ENCODE measurements around the gene RXYLT1. TPM values are rescaled to one million over a fixed set of nuclear protein-coding genes. Genes with fewer than 3 reads are reported as not detected.
"Not testable (repeated sequence)": the region's sequence is repeated elsewhere in the genome, so short reads cannot be mapped to it uniquely, and the experiment has no call there.

Gene RXYLT1
- total RNA-seq (ENCODE audit: low replicate concordance): 9.4 and 10.8 TPM in 2 replicates

GRCh38 chr12:63779498-63780481 is at the start of gene RXYLT1:
Gene RXYLT1, plus strand, starts transcription at chr12:63779909. Its CDS starts 52 bp downstream, at chr12:63779961.
- TF ChIP-seq CTCF (IDR thresholded peaks at IDR 0.05): no peak
- TF ChIP-seq EZH2phosphoT487 (IDR thresholded peaks at IDR 0.05): no peak
- no peak for TF ChIP-seq EZH2 (IDR thresholded peaks at IDR 0.05)
- H3K4me3 Mint-ChIP-seq: peak within 1 kb of the TSS; percentile 97
- H3K27me3 ChIP-seq: no peaks in the 10 kb centered on the region
- no peaks in the 10 kb centered on the region for H3K36me3 ChIP-seq
- H3K4me1 ChIP-seq: peaks cover 14% of the 10 kb centered on the region
- peak within 1 kb of the TSS; percentile 83 for H3K4me3 ChIP-seq
- peak within 1 kb of the TSS; percentile 85 for H3K4me2 ChIP-seq
- peak within 1 kb of the TSS; percentile 77 for H3K27ac ChIP-seq
- peak within 1 kb of the TSS; percentile 69 for H3K9ac ChIP-seq
- peak; percentile 89 for DNase-seq (ENCODE audit: low spot score)
- H3K9me3 ChIP-seq (ENCODE audit: low read depth): no peaks in the 10 kb centered on the region
- H3K27me3 Mint-ChIP-seq (ENCODE audit: insufficient read depth, low read depth): peaks cover 3% of the 10 kb centered on the region
- peaks cover 14% of the 10 kb centered on the region for H3K4me1 Mint-ChIP-seq
- H3K27ac Mint-ChIP-seq: peak within 1 kb of the TSS; percentile 96
- H3K79me2 ChIP-seq (ENCODE audit: low read depth): peaks cover 12% of the 10 kb centered on the region
- no peaks in the 10 kb centered on the region for H4K20me1 ChIP-seq (ENCODE audit: low read depth)
- no peaks in the 10 kb centered on the region for H3K9me3 Mint-ChIP-seq
- peaks cover 9% of the 10 kb centered on the region for H3F3A ChIP-seq (ENCODE audit: low read depth)
- H3K36me3 Mint-ChIP-seq: peaks cover 5% of the 10 kb centered on the region
- peak within 1 kb of the TSS; percentile 99 for H2AFZ ChIP-seq (replicated peaks)

- not testable (repeated sequence) for H3K9me3 ChIP-seq (ENCODE audit: low read depth); H3K4me3 Mint-ChIP-seq; H4K20me1 ChIP-seq (ENCODE audit: low read depth); H3K79me2 ChIP-seq (ENCODE audit: low read depth); H3K9me3 Mint-ChIP-seq; H3K27ac Mint-ChIP-seq; H3F3A ChIP-seq (ENCODE audit: low read depth); H3K4me1 Mint-ChIP-seq; H3K27me3 Mint-ChIP-seq (ENCODE audit: insufficient read depth, low read depth); H3K4me1 ChIP-seq; H3K9ac ChIP-seq; H3K36me3 ChIP-seq; H3K36me3 Mint-ChIP-seq; H3K27me3 ChIP-seq; H3K27ac ChIP-seq; DNase-seq (ENCODE audit: low spot score); H2AFZ ChIP-seq (replicated peaks); H3K4me3 ChIP-seq; H3K4me2 ChIP-seq
Observed at GRCh38 chr12:63732779-63733178, 46.9 kb upstream of the RXYLT1 start.

- H3F3A ChIP-seq (ENCODE audit: low read depth); DNase-seq (ENCODE audit: low spot score); H2AFZ ChIP-seq (replicated peaks); H3K9ac ChIP-seq; H3K9me3 Mint-ChIP-seq; H3K36me3 ChIP-seq; H3K27me3 ChIP-seq; H3K4me3 ChIP-seq; H3K4me3 Mint-ChIP-seq; H4K20me1 ChIP-seq (ENCODE audit: low read depth); H3K4me2 ChIP-seq; H3K4me1 ChIP-seq; H3K27ac Mint-ChIP-seq; H3K9me3 ChIP-seq (ENCODE audit: low read depth); H3K27me3 Mint-ChIP-seq (ENCODE audit: insufficient read depth, low read depth); H3K4me1 Mint-ChIP-seq; H3K36me3 Mint-ChIP-seq; H3K27ac ChIP-seq; H3K79me2 ChIP-seq (ENCODE audit: low read depth): not testable (repeated sequence)
Observed at GRCh38 chr12:63733585-63733984, 46.1 kb upstream of the RXYLT1 start.

GRCh38 chr12:63740551-63740950 is 39.2 kb upstream of the RXYLT1 start:
- not testable (repeated sequence) for H3K27ac Mint-ChIP-seq; DNase-seq (ENCODE audit: low spot score); H3K4me2 ChIP-seq; H3K9me3 ChIP-seq (ENCODE audit: low read depth); H3K4me1 ChIP-seq; H3K9ac ChIP-seq; H3K4me3 Mint-ChIP-seq; H3K4me1 Mint-ChIP-seq; H3K36me3 Mint-ChIP-seq; H3K79me2 ChIP-seq (ENCODE audit: low read depth); H3K27ac ChIP-seq; H3K9me3 Mint-ChIP-seq; H3K36me3 ChIP-seq; H4K20me1 ChIP-seq (ENCODE audit: low read depth); H3K27me3 ChIP-seq; H2AFZ ChIP-seq (replicated peaks); H3K27me3 Mint-ChIP-seq (ENCODE audit: insufficient read depth, low read depth); H3F3A ChIP-seq (ENCODE audit: low read depth); H3K4me3 ChIP-seq

GRCh38 chr12:63741431-63741830 is 38.3 kb upstream of the RXYLT1 start:
- not testable (repeated sequence) for H3K4me3 ChIP-seq; H3K27me3 Mint-ChIP-seq (ENCODE audit: insufficient read depth, low read depth); H3K9me3 ChIP-seq (ENCODE audit: low read depth); H3K27ac Mint-ChIP-seq; H3K79me2 ChIP-seq (ENCODE audit: low read depth); H4K20me1 ChIP-seq (ENCODE audit: low read depth); H3K9me3 Mint-ChIP-seq; H3K4me2 ChIP-seq; H3K4me1 Mint-ChIP-seq; DNase-seq (ENCODE audit: low spot score); H3K27me3 ChIP-seq; H3K4me1 ChIP-seq; H3F3A ChIP-seq (ENCODE audit: low read depth); H3K4me3 Mint-ChIP-seq; H3K36me3 ChIP-seq; H3K9ac ChIP-seq; H2AFZ ChIP-seq (replicated peaks); H3K27ac ChIP-seq; H3K36me3 Mint-ChIP-seq

GRCh38 chr12:63744110-63744509 is 35.6 kb upstream of the RXYLT1 start:
- H3K9me3 ChIP-seq (ENCODE audit: low read depth); H3K27me3 Mint-ChIP-seq (ENCODE audit: insufficient read depth, low read depth); H3K9ac ChIP-seq; H4K20me1 ChIP-seq (ENCODE audit: low read depth); H3K27ac Mint-ChIP-seq; H3K4me1 ChIP-seq; H3K9me3 Mint-ChIP-seq; DNase-seq (ENCODE audit: low spot score); H3K4me3 Mint-ChIP-seq; H3K27ac ChIP-seq; H3K36me3 ChIP-seq; H3K4me3 ChIP-seq; H3K4me2 ChIP-seq; H2AFZ ChIP-seq (replicated peaks); H3K27me3 ChIP-seq; H3K36me3 Mint-ChIP-seq; H3F3A ChIP-seq (ENCODE audit: low read depth); H3K4me1 Mint-ChIP-seq; H3K79me2 ChIP-seq (ENCODE audit: low read depth): not testable (repeated sequence)

GRCh38 chr12:63746470-63746869 is 33.2 kb upstream of the RXYLT1 start:
- not testable (repeated sequence) for H3K4me1 ChIP-seq; H3F3A ChIP-seq (ENCODE audit: low read depth); H3K27ac Mint-ChIP-seq; H3K9ac ChIP-seq; H3K27me3 ChIP-seq; H3K4me3 Mint-ChIP-seq; H3K4me1 Mint-ChIP-seq; H3K36me3 Mint-ChIP-seq; H3K4me3 ChIP-seq; H2AFZ ChIP-seq (replicated peaks); H3K36me3 ChIP-seq; DNase-seq (ENCODE audit: low spot score); H3K27me3 Mint-ChIP-seq (ENCODE audit: insufficient read depth, low read depth); H3K27ac ChIP-seq; H3K79me2 ChIP-seq (ENCODE audit: low read depth); H4K20me1 ChIP-seq (ENCODE audit: low read depth); H3K9me3 ChIP-seq (ENCODE audit: low read depth); H3K9me3 Mint-ChIP-seq; H3K4me2 ChIP-seq

Measured in neural progenitor cell (in vitro differentiated cells).